GM12878 (cell line): ENCODE measurements around the gene C15orf62. TPM values are rescaled to one million over a fixed set of nuclear protein-coding genes. Genes with fewer than 3 reads are reported as not detected.

Experiments used
- ATAC-seq: fragments of 200-7000 bp; cut with Tn5 transposase; 3 replicates; pipeline ENCODE4 v1.9.1; 2020; ENCODE audit warnings: mild to moderate bottlenecking, moderate library complexity
- BruUV-seq: library from RNA; stranded (reverse); fragments of 400-500 nt; replicated peaks from 2 replicates; lab custom pipeline; 2021; lab: Mats Ljungman, UMichigan
- CTCF ChIA-PET: fragments of 300-600 bp; sonication (Branson Sonifier 250); formaldehyde crosslinking; extraction: SDS; loops from one replicate; lab custom pipeline; 2021; ENCODE audit warnings: inconsistent platforms; lab: Yijun Ruan, JAX
- POLR2A ChIA-PET: fragments of 350-600 bp; formaldehyde crosslinking; extraction: SDS; loops from one replicate; lab custom pipeline; 2021; ENCODE audit warnings: inconsistent platforms; lab: Charles Lee
- RAD21 ChIA-PET: fragments of 300-600 bp; sonication (Branson Sonifier 250); formaldehyde crosslinking; loops from one replicate; lab custom pipeline; 2023; ENCODE audit warnings: antibody characterized with exemption; ENCODE audit not compliant: unreplicated experiment; lab: Charles Lee
- SMC1A ChIA-PET: fragments of 300-600 bp; sonication (Branson Sonifier 250); formaldehyde crosslinking; loops from one replicate; lab custom pipeline; 2023; ENCODE audit not compliant: unreplicated experiment, uncharacterized antibody; lab: Charles Lee
- DNase-seq: peaks from one replicate; pipeline ENCODE4 v3.0.0-alpha.2; 2011; ENCODE audit warnings: low read depth, low spot score
- FAIRE-seq: peaks from 3 replicates; lab custom pipeline; 2011; peaks lifted over from hg19 to GRCh38; lab: Jason Lieb, UNC
- H2AFZ ChIP-seq: 2 replicates; pipeline ENCODE4 v1.6.0; 2011; ENCODE audit warnings: low read depth, low read length, control low read depth; ENCODE audit not compliant: control insufficient read depth
- H3K27ac ChIP-seq: 2 replicates; pipeline ENCODE4 v1.5.1; 2011; ENCODE audit warnings: control low read depth; ENCODE audit not compliant: control insufficient read depth, insufficient read depth
- H3K27me3 ChIP-seq, 2 experiments: replicated peaks in 1 of 2; 2 replicates each; pipeline versions ENCODE4 v1.6.0 to v1.6.1; 2011; ENCODE audit warnings: low read length in 1 of 2; ENCODE audit not compliant: control insufficient read depth in 2 of 2, insufficient read depth in 2 of 2
- H3K36me3 ChIP-seq, 2 experiments: 2 replicates each; pipeline ENCODE4 v1.5.1; 2011; ENCODE audit warnings: low read length in 1 of 2; ENCODE audit not compliant: control insufficient read depth in 2 of 2, insufficient read depth in 2 of 2
- H3K4me1 ChIP-seq: 2 replicates; pipeline ENCODE4 v1.6.1; 2011; ENCODE audit warnings: mild to moderate bottlenecking, low read length, moderate library complexity, mixed read lengths; ENCODE audit not compliant: control insufficient read depth, insufficient read depth
- H3K4me2 ChIP-seq: 2 replicates; pipeline ENCODE4 v1.6.0; 2011; ENCODE audit warnings: control low read depth; ENCODE audit not compliant: control insufficient read depth, insufficient read depth
- H3K4me3 ChIP-seq: fragments of 200-600 bp; sonication (generic); 2 replicates; pipeline ENCODE4 v1.5.1; 2016
- H3K79me2 ChIP-seq: 2 replicates; pipeline ENCODE4 v1.6.0; 2011; ENCODE audit warnings: low read length; ENCODE audit not compliant: control insufficient read depth, insufficient read depth
- H3K9ac ChIP-seq: 2 replicates; pipeline ENCODE4 v1.8.0; 2011; ENCODE audit warnings: low read length, control low read depth, mixed read lengths; ENCODE audit not compliant: control insufficient read depth, insufficient read depth
- H3K9me3 ChIP-seq: replicated peaks from 3 replicates; pipeline ENCODE4 v1.5.1; 2011; ENCODE audit warnings: mild to moderate bottlenecking, low read length; ENCODE audit not compliant: control insufficient read depth, insufficient read depth
- H4K20me1 ChIP-seq: 2 replicates; pipeline ENCODE4 v1.6.0; 2011; ENCODE audit not compliant: control insufficient read depth, insufficient read depth
- BCL11A ChIP-seq: IDR thresholded peaks from 2 replicates; pipeline ENCODE4 v1.6.1; 2011; ENCODE audit warnings: low read depth, low read length
- CEBPB ChIP-seq, 2 experiments: fragments of 150-350 bp in 1 of 2; IDR thresholded peaks; 2 replicates each; pipeline ENCODE4 v1.6.1; 2012 to 2014; ENCODE audit warnings: low read depth in 2 of 2, low read length in 2 of 2, borderline replicate concordance in 1 of 2, inconsistent platforms in 1 of 2
- EED ChIP-seq: sonication (generic); IDR thresholded peaks from 2 replicates; pipeline ENCODE4 v1.6.1; 2016; ENCODE audit warnings: antibody characterized with exemption, low read depth
- EZH2 ChIP-seq: IDR thresholded peaks from 2 replicates; pipeline ENCODE4 v1.6.1; 2012; ENCODE audit warnings: low read depth, mild to moderate bottlenecking, control low read depth, inconsistent platforms, low read length, borderline replicate concordance; ENCODE audit not compliant: control insufficient read depth
- IRF4 ChIP-seq: IDR thresholded peaks from 2 replicates; pipeline ENCODE4 v1.6.1; 2011; ENCODE audit warnings: low read depth, low read length
- KLF5 ChIP-seq: fragments of 450-650 bp; IDR thresholded peaks from 2 replicates; pipeline ENCODE4 v1.6.1; 2014; ENCODE audit warnings: mild to moderate bottlenecking; ENCODE audit not compliant: partially characterized antibody
- NFYA ChIP-seq: IDR thresholded peaks from 2 replicates; pipeline ENCODE4 v1.6.1; 2011; ENCODE audit warnings: low read depth, mild to moderate bottlenecking, low read length, improper control_type of control experiment, borderline replicate concordance
- PAX5 ChIP-seq: IDR thresholded peaks from 2 replicates; pipeline ENCODE4 v1.6.1; 2011; ENCODE audit warnings: low read depth, low read length, borderline replicate concordance
- SMAD5 ChIP-seq: IDR thresholded peaks from 2 replicates; pipeline ENCODE4 v1.6.1; 2016; ENCODE audit warnings: antibody characterized with exemption, low read depth
- TARDBP ChIP-seq: IDR thresholded peaks from 2 replicates; pipeline ENCODE4 v1.6.1; 2016; ENCODE audit warnings: borderline replicate concordance
- WGBS: methylation state at CpG from one replicate; pipeline ENCODE4 v1.1.6; 2016; ENCODE audit warnings: low lambda C conversion rate; ENCODE audit not compliant: insufficient replicate concordance, insufficient coverage; ENCODE audit errors: missing lambda C conversion rate; 5-methylcytosine and 5-hydroxymethylcytosine counted together
- in situ Hi-C: fragments of 300-500 bp; cut with MboI; formaldehyde crosslinking; loops from 9 replicates; pipeline ENCODE4 v1.14.3; 2018; ENCODE audit warnings: mixed read lengths
- intact Hi-C: fragments of 100-400 bp; cut with micrococcal nuclease; formaldehyde crosslinking; loops from one replicate; pipeline ENCODE4 v1.14.2; 2022; ENCODE audit not compliant: unreplicated experiment
- polyA plus RNA-seq, 11 experiments: library from polyadenylated mRNA; depleted of rRNA in 4 of 11; unstranded in 6 of 11; stranded (reverse) in 5 of 11; fragments of >200 nt; fragmentation: Nextera tagmentation in 4 of 11; fragmentation: Illumina TruSeq in 1 of 11; extraction: Ambion mirVana in 4 of 11; extraction: Trizol in 1 of 11; gene quantifications; 1 replicate in 1 of 11; 2 replicates in 10 of 11; pipeline versions ENCODE4 v1.2.1 to v1.2.3, GENCODE V29; 2011 to 2016; ENCODE audit warnings: inconsistent platforms in 2 of 11, missing spikeins in 2 of 11, low read depth in 1 of 11
- total RNA-seq, 4 experiments: library from RNA; depleted of rRNA in 3 of 4; stranded (reverse); fragments of >200 nt in 3 of 4; fragmentation: Illumina TruSeq in 1 of 4; extraction: Trizol in 1 of 4; gene quantifications; 2 replicates each; pipeline versions ENCODE4 v1.2.1 to v1.2.3, GENCODE V29; 2013 to 2021
- TF ChIP-seq, protein P1 (sequence below): fragments of 450-650 bp; IDR thresholded peaks from 2 replicates; pipeline ENCODE4 v1.6.1; 2017; ENCODE audit warnings: low read depth, mild to moderate bottlenecking, moderate library complexity
- TF ChIP-seq, protein P2 (sequence below): fragments of 450-650 bp; IDR thresholded peaks from 2 replicates; pipeline ENCODE4 v1.6.1; 2016; ENCODE audit warnings: mild to moderate bottlenecking

The C15orf62 gene
- total and polyA plus RNA-seq, 10 of the 15 experiments (the other 5 are each of a cell fraction or from before 2014, with no cell fraction given), result 0.06 to 0.68 (median 0.40) TPM; not detected in 1

DNA sequence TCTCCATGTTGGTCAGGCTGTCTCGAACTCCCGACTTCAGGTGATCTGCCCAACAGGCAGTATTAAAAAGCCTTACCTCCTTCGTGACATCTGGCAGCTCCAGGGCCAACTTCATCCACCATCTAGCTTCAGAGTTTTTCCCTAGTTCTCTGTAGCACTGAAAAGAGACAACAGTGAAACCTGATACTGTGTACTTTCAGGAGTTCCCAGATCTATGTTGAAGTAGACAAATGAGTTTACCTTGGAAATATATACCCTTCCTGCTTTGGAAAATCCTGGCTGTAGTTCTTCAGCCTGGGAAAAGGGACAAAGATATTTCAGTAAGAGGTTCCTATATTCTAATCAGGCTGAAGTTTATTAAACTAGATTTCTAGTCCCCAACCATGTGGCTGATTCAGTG, 32.7 kb upstream of the C15orf62 start:
- Histone ChIP-seq H3K4me2 (no peak overlapping the region), H3K4me1 (no peaks in the 10 kb centered on the region), H3K9me3 (no peaks in the 10 kb centered on the region), H3K79me2 (no peaks in the 10 kb centered on the region), H3K4me3 (no peak overlapping the region), H3K9ac (no peak overlapping the region), H2AFZ (no peak overlapping the region), H4K20me1 (no peaks in the 10 kb centered on the region), H3K27me3 (no peaks in the 10 kb centered on the region), H3K36me3 (peaks cover 16 to 37% of the 10 kb centered on the region in 2 experiments), H3K27ac (no peak overlapping the region)
- ChIA-PET POLR2A (interaction anchor here (0.5 kb wide), 1 partner anchor 29 kb away, joined by 3 read pairs; no protein-coding TSS in a partner anchor), RAD21 (no interaction called here), CTCF (interaction anchor here (0.5 kb wide), 1 partner anchor 147 kb away, joined by 4 read pairs; no protein-coding TSS in a partner anchor), SMC1A (interaction anchor here (1.4 to 3.0 kb wide), 2 partner anchors 28 to 46 kb away, joined by 4 to 9 read pairs; no protein-coding TSS in a partner anchor)
- DNase-seq (no peak), FAIRE-seq (no peak), ATAC-seq (no peak)
- in situ Hi-C loops, result no loop called here
- 93% methylated on average over 3 of the region's 3 CpGs for WGBS
- intact Hi-C loops, result no loop called here
- no TSS peak for BruUV-seq
- no peak for TF ChIP-seq TARDBP

DNA sequence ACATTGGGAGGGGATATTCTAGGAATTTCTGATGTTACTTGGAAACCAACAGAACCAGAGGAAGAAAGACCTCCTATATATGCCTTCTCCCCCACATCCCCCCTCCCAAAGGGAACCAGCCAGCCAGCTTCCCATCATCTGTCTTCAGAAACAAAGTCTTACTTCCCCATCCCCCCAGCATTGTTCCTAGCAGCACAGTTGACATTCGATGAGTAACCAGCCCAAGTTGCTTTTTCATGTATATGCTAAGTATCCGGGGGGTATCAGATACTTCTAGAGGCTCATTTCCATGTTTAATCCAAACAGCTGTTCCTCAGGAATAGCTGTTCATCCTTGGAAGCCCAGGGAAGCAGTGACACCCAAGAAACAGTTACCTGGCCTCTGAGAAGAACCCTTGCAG, 30.7 kb upstream of the C15orf62 start:
- H3K4me2 ChIP-seq, result no peak overlapping the region
- CTCF ChIA-PET, result interaction anchor here (0.7 to 1.8 kb wide), 7 partner anchors 9 to 230 kb away, joined by 3 to 6 read pairs (median 3); no protein-coding TSS in a partner anchor
- RAD21 ChIA-PET, result interaction anchor here (0.7 kb wide), 1 partner anchor 9 kb away, joined by 3 read pairs; no protein-coding TSS in a partner anchor
- H3K4me1 ChIP-seq, result peaks cover 7% of the 10 kb centered on the region
- SMC1A ChIA-PET, result interaction anchor here (0.9 to 2.1 kb wide), 4 partner anchors 16 to 151 kb away, joined by 3 to 4 read pairs (median 4); partner anchors contain the start of gene RAD51
- 87% methylated on average over 2 of the region's 2 CpGs for WGBS
- H3K27me3 ChIP-seq, result no peaks in the 10 kb centered on the region
- in situ Hi-C loops, result no loop called here
- POLR2A ChIA-PET, result interaction anchor here (0.6 to 1.0 kb wide), 2 partner anchors 51 to 61 kb away, joined by 4 to 7 read pairs; no protein-coding TSS in a partner anchor
- no peak overlapping the region for H3K4me3 ChIP-seq
- no TSS peak for BruUV-seq
- no peaks in the 10 kb centered on the region for H3K9me3 ChIP-seq
- H3K36me3 ChIP-seq, result peaks cover 17 to 37% of the 10 kb centered on the region in 2 experiments
- no peak overlapping the region for H2AFZ ChIP-seq
- FAIRE-seq (no peak), ATAC-seq (no peak), DNase-seq (no peak)
- H3K9ac ChIP-seq, result no peak overlapping the region
- H3K27ac ChIP-seq, result no peak overlapping the region
- intact Hi-C loops, result no loop called here
- no peaks in the 10 kb centered on the region for H4K20me1 ChIP-seq
- no peaks in the 10 kb centered on the region for H3K79me2 ChIP-seq
- TF ChIP-seq NFYA (no peak), IRF4 (no peak), BCL11A (no peak), PAX5 (no peak), CEBPB (IDR thresholded peaks at IDR 0.05; ENCODE audit: borderline replicate concordance in 1 of 2, low read depth in 2 of 2, low read length in 2 of 2) (no peak), EED (no peak), KLF5 (no peak), EZH2 (no peak), SMAD5 (no peak)
- TF ChIP-seq, protein P1, sequence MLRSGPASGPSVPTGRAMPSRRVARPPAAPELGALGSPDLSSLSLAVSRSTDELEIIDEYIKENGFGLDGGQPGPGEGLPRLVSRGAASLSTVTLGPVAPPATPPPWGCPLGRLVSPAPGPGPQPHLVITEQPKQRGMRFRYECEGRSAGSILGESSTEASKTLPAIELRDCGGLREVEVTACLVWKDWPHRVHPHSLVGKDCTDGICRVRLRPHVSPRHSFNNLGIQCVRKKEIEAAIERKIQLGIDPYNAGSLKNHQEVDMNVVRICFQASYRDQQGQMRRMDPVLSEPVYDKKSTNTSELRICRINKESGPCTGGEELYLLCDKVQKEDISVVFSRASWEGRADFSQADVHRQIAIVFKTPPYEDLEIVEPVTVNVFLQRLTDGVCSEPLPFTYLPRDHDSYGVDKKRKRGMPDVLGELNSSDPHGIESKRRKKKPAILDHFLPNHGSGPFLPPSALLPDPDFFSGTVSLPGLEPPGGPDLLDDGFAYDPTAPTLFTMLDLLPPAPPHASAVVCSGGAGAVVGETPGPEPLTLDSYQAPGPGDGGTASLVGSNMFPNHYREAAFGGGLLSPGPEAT, result no peak
- TF ChIP-seq, protein P2, sequence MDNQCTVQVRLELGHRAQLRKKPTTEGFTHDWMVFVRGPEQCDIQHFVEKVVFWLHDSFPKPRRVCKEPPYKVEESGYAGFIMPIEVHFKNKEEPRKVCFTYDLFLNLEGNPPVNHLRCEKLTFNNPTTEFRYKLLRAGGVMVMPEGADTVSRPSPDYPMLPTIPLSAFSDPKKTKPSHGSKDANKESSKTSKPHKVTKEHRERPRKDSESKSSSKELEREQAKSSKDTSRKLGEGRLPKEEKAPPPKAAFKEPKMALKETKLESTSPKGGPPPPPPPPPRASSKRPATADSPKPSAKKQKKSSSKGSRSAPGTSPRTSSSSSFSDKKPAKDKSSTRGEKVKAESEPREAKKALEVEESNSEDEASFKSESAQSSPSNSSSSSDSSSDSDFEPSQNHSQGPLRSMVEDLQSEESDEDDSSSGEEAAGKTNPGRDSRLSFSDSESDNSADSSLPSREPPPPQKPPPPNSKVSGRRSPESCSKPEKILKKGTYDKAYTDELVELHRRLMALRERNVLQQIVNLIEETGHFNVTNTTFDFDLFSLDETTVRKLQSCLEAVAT, result no peak
